ENCODE data around the gene MAML3.

Gene MAML3

GRCh38 chr4:140046543-140046942 is 107.4 kb downstream of the MAML3 start:
- DNase-seq (ENCODE audit: low read depth, low spot score): no peak

GRCh38 chr4:140046016-140046415 is 108.0 kb downstream of the MAML3 start:
- peak; percentile 20 for DNase-seq (ENCODE audit: low read depth, low spot score)

- no peak for DNase-seq (ENCODE audit: low read depth, low spot score)
Measured at GRCh38 chr4:140044337-140044902, 109.6 kb downstream of the MAML3 start.

- DNase-seq (ENCODE audit: low read depth, low spot score): no peak
Measured at GRCh38 chr4:140042634-140043033, 111.3 kb downstream of the MAML3 start.

GRCh38 chr4:140038031-140038533 is 115.9 kb downstream of the MAML3 start:
- DNase-seq (ENCODE audit: low read depth, low spot score): peak; percentile 76

- DNase-seq (ENCODE audit: low read depth, low spot score): peak; percentile 89
Measured at GRCh38 chr4:140037353-140038030, 116.5 kb downstream of the MAML3 start.

GRCh38 chr4:140031706-140032105 is 122.3 kb downstream of the MAML3 start:
- DNase-seq (ENCODE audit: low read depth, low spot score): no peak

- no peak for DNase-seq (ENCODE audit: low read depth, low spot score)
Measured at GRCh38 chr4:140031061-140031460, 122.9 kb downstream of the MAML3 start.

- DNase-seq (ENCODE audit: low read depth, low spot score): no peak
Measured at GRCh38 chr4:140028676-140029517, 125.1 kb downstream of the MAML3 start.

- DNase-seq (ENCODE audit: low read depth, low spot score): no peak
Measured at GRCh38 chr4:140028101-140028500, 125.9 kb downstream of the MAML3 start.

- no peak for DNase-seq (ENCODE audit: low read depth, low spot score)
Measured at GRCh38 chr4:140027101-140027500, 126.9 kb downstream of the MAML3 start.

- no peak for DNase-seq (ENCODE audit: low read depth, low spot score)
Measured at GRCh38 chr4:140025470-140025869, 128.5 kb downstream of the MAML3 start.

GRCh38 chr4:140020457-140021361 is 133.3 kb downstream of the MAML3 start:
- no peak for DNase-seq (ENCODE audit: low read depth, low spot score)

- DNase-seq (ENCODE audit: low read depth, low spot score): no peak
Measured at GRCh38 chr4:140019619-140020347, 134.2 kb downstream of the MAML3 start.

GRCh38 chr4:140018931-140019618 is 134.9 kb downstream of the MAML3 start:
- DNase-seq (ENCODE audit: low read depth, low spot score): no peak

GRCh38 chr4:140014284-140014683 is 139.7 kb downstream of the MAML3 start:
- DNase-seq (ENCODE audit: low read depth, low spot score): no peak

GRCh38 chr4:140012688-140013486 is 141.1 kb downstream of the MAML3 start:
- peak; percentile 80 for DNase-seq (ENCODE audit: low read depth, low spot score)

GRCh38 chr4:140005699-140006098 is 148.3 kb downstream of the MAML3 start:
- DNase-seq (ENCODE audit: low read depth, low spot score): no peak

GRCh38 chr4:140004922-140005627 is 148.9 kb downstream of the MAML3 start:
- DNase-seq (ENCODE audit: low read depth, low spot score): no peak
